ENCODE results near the gene QRFP. TPM values are rescaled to one million over a fixed set of nuclear protein-coding genes. Genes with fewer than 3 reads are reported as not detected.

The QRFP gene
- total RNA-seq, 1 donor = not detected

Other genes with a start within 250 kb of the QRFP start
- gene PRDM12, start 232.2 kb downstream of the QRFP start, total RNA-seq = not detected
- 34.2 TPM for gene EXOSC2, start 203.0 kb downstream of the QRFP start, total RNA-seq
- 14.7 TPM for gene ABL1, start 61.6 kb downstream of the QRFP start, total RNA-seq
- gene FIBCD1, start 42.4 kb upstream of the QRFP start, total RNA-seq = not detected
- gene LAMC3, start 112.4 kb upstream of the QRFP start, total RNA-seq = 0.73 TPM
- 0.10 TPM for gene AIF1L, start 199.7 kb upstream of the QRFP start, total RNA-seq
- gene NUP214, start 228.8 kb upstream of the QRFP start, total RNA-seq = 53.0 TPM

All from mononuclear cell (primary cell).